AG04450 (cell line): Measurements from ENCODE around the gene CACNG6. TPM values are rescaled to one million over a fixed set of nuclear protein-coding genes. Genes with fewer than 3 reads are reported as not detected.
"Not testable (repeated sequence)": the region's sequence is repeated elsewhere in the genome, so short reads cannot be mapped to it uniquely, and the experiment has no call there.

ENCODE experiments used
- CTCF ChIA-PET: fragments of 300-600, 350-600 bp; formaldehyde crosslinking; extraction: SDS; loops from one replicate; lab custom pipeline; 2022; ENCODE audit warnings: antibody characterized with exemption, inconsistent platforms; lab: Charles Lee
- POLR2A ChIA-PET: fragments of 350-600 bp; formaldehyde crosslinking; extraction: SDS; loops from one replicate; lab custom pipeline; 2021; ENCODE audit warnings: antibody characterized with exemption, inconsistent platforms; lab: Yijun Ruan, JAX
- DNase-seq: peaks from one replicate; pipeline ENCODE4 v3.0.0-alpha.2; 2011; ENCODE audit warnings: low read depth, low spot score
- H3K27ac ChIP-seq: one replicate; pipeline ENCODE4 v1.5.1; 2012; ENCODE audit warnings: low read depth, low read length, control low read depth
- H3K27me3 ChIP-seq: one replicate; pipeline ENCODE4 v1.6.0; 2012; ENCODE audit warnings: low read length; ENCODE audit not compliant: control insufficient read depth, insufficient read depth
- H3K4me3 ChIP-seq: 2 replicates; pipeline ENCODE4 v1.5.1; 2011; ENCODE audit warnings: mild to moderate bottlenecking, low read depth, low read length, control low read depth
- H3K9me3 ChIP-seq: 2 replicates; pipeline ENCODE4 v1.5.1; 2012; ENCODE audit warnings: low read length; ENCODE audit not compliant: control insufficient read depth, insufficient read depth
- polyA plus RNA-seq: library from polyadenylated mRNA; depleted of rRNA; stranded (reverse); fragments of >200 nt; gene quantifications from 2 replicates; pipeline ENCODE4 v1.2.3, GENCODE V29; 2011
- TF ChIP-seq, protein P1 (sequence below): IDR thresholded peaks from 2 replicates; pipeline ENCODE4 v1.5.1; 2011; ENCODE audit warnings: low read depth, low read length, control low read depth, inconsistent platforms

CACNG6 gene
- polyA plus RNA-seq, 1 experiment = 0.19 TPM

DNA sequence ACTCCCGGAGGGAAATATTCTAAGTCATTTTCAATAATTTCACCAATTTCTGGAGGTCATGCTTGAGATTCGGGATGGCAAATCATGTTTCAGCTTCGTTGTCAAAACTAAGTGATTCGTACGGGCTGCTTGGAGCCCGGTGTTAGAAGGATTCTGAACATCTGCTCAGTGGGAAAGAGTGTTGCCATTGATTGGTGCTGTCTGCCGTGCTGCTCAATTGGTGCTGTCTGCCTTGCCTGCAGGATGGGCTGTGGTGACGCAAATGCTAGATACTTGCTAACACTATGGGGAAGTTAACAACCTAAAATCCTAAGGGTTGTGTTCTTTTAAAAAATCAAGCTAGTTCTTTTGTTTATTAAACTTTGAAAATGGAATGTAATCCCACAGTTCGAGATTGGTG lies 46.0 kb upstream of the CACNG6 start:
- Histone ChIP-seq H3K9me3 (peaks cover 10% of the 10 kb centered on the region), H3K27me3 (peaks cover 20% of the 10 kb centered on the region), H3K27ac (no peak overlapping the region), H3K4me3 (no peak overlapping the region)
- TF ChIP-seq, protein P1, sequence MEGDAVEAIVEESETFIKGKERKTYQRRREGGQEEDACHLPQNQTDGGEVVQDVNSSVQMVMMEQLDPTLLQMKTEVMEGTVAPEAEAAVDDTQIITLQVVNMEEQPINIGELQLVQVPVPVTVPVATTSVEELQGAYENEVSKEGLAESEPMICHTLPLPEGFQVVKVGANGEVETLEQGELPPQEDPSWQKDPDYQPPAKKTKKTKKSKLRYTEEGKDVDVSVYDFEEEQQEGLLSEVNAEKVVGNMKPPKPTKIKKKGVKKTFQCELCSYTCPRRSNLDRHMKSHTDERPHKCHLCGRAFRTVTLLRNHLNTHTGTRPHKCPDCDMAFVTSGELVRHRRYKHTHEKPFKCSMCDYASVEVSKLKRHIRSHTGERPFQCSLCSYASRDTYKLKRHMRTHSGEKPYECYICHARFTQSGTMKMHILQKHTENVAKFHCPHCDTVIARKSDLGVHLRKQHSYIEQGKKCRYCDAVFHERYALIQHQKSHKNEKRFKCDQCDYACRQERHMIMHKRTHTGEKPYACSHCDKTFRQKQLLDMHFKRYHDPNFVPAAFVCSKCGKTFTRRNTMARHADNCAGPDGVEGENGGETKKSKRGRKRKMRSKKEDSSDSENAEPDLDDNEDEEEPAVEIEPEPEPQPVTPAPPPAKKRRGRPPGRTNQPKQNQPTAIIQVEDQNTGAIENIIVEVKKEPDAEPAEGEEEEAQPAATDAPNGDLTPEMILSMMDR = no peak
- ChIA-PET CTCF (interaction anchor here (0.5 to 0.6 kb wide), 2 partner anchors 79 to 81 kb away, joined by 4 to 8 read pairs; no protein-coding TSS in a partner anchor), POLR2A (no interaction called here)
- no peak for DNase-seq

DNA sequence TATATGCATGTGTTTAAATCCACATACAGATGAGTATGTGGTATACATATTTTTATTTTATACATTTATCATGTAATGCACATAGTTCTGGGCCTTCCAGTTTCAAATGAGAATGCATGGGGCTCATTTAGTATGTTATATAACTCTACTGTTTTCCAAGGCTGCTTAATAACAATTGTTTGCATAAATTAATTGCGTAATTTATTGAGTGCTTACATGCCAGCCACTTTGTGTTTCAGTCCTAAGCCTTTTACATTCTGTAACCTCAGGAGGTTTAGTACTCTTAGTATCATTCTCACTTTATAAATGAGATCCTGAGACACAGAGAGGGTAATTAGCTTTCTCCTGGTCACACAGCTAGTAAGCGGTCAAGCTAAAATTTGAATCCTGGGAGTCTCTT lies 45.4 kb upstream of the CACNG6 start:
- CTCF ChIA-PET = interaction anchor here (0.5 kb wide), 1 partner anchor 78 kb away, joined by 4 read pairs; no protein-coding TSS in a partner anchor
- H3K27ac ChIP-seq = no peak overlapping the region

DNA sequence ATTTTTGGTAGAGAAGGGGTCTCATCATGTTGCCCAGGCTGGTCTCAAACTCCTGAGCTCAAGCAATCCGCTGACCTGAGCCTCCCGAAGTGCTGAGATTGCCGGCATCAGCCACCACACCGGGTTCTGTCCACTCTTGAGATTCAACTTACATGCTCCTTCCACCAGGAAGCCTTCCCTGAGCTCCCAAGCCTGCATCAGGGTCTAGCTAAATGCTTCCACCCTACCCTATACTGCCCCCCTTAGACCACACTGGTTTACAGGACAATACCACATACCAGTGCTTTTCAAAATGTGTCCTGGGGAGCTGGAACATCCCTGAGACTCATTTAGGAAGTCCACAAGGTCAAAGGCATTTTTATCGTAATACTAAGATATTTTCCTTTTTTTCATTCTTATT lies 43.8 kb upstream of the CACNG6 start:
- peaks cover 14% of the 10 kb centered on the region for H3K27me3 ChIP-seq
- peaks cover 2% of the 10 kb centered on the region for H3K9me3 ChIP-seq
- ChIA-PET CTCF (interaction anchor here (0.8 to 1.9 kb wide), 4 partner anchors 8 to 154 kb away, joined by 3 to 7 read pairs (median 3); no protein-coding TSS in a partner anchor), POLR2A (interaction anchor here (0.7 kb wide), 1 partner anchor 147 kb away, joined by 3 read pairs; no protein-coding TSS in a partner anchor)
- TF ChIP-seq, protein P1 = 0 out of 2 replicates have a peak, but pooled peaks have one; percentile 8
- no peak for DNase-seq
- H3K4me3 ChIP-seq = no peak overlapping the region
- no peak overlapping the region for H3K27ac ChIP-seq

More for the DNA sequence above, 45.4 kb upstream of the CACNG6 start:
- no peak overlapping the region for H3K4me3 ChIP-seq
- TF ChIP-seq, protein P1 = no peak
- POLR2A ChIA-PET = no interaction called here
- no peak for DNase-seq
- H3K27me3 ChIP-seq = peaks cover 20% of the 10 kb centered on the region
- peaks cover 10% of the 10 kb centered on the region for H3K9me3 ChIP-seq

DNA sequence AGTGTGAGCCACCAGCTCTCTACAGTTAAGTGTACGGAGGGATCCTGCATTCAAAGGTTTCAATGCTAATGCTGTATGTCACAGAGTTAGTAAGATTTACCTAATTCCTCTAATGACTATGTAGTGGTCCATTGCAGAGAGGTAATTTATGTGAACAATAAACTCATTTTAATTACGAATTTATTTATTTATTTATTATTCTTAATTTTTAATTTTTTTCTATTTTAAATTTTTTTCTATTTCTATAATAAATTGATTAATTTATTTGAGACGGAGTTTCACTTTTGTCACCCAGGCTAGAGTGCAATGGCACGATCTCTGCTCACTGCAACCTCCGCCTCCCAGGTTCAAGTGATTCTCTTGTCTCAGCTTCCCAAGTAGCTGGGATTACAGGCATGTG lies 42.8 kb upstream of the CACNG6 start:
- H3K27ac ChIP-seq, H3K4me3 ChIP-seq, POLR2A ChIA-PET, H3K9me3 ChIP-seq, DNase-seq, H3K27me3 ChIP-seq: not testable (repeated sequence)
- CTCF ChIA-PET = interaction anchor here (0.8 to 1.9 kb wide), 3 partner anchors 9 to 155 kb away, joined by 3 to 7 read pairs (median 3); no protein-coding TSS in a partner anchor

DNA sequence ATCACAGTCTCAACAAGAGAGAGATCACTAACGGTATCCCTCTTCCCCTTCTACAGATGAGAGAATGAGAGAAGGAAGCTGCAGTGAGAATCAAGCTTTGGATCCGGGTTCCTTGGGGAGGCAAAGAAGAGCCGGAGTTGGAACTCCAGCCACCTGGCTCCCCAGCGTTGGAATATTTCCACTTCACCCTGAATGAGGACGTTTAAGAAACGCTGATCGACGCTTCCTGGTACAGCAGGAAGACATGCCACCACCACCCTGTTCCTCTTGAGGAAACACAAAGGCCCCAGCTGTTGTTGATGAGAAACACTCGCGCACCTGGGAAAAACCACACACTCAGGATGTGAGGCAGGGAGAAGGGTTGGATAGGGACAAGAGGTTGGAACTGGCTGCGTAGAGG lies 40.0 kb upstream of the CACNG6 start:
- Histone ChIP-seq H3K27me3 (no peaks in the 10 kb centered on the region), H3K4me3 (no peak overlapping the region), H3K27ac (no peak overlapping the region), H3K9me3 (no peaks in the 10 kb centered on the region)
- no peak for DNase-seq
- ChIA-PET CTCF (no interaction called here), POLR2A (no interaction called here)
- TF ChIP-seq, protein P1 = no peak
